ENCODE measurements around the gene SGSH. TPM values are rescaled to one million over a fixed set of nuclear protein-coding genes. Genes with fewer than 3 reads are reported as not detected.
"Not testable (repeated sequence)": the region's sequence is repeated elsewhere in the genome, so short reads cannot be mapped to it uniquely, and the experiment has no call there.

SGSH gene
- total RNA-seq, 2 experiments from 2014 or later, result 14.3 to 38.4 TPM

GRCh38 chr17:80245566-80246265 is 25.6 kb upstream of the SGSH start:
- POLR2A ChIA-PET, result no interaction called here

GRCh38 chr17:80244871-80245509 is 24.9 kb upstream of the SGSH start:
- no peak for DNase-seq (ENCODE audit: low spot score)
- no peak overlapping the region for H2AFZ ChIP-seq (ENCODE audit: low read length)
- no peaks in the 10 kb centered on the region for H3K9me3 ChIP-seq (ENCODE audit: low read length)
- H3K4me3 ChIP-seq (ENCODE audit: low read depth, low read length, poor library complexity, severe bottlenecking), result no peak overlapping the region
- no peak for TF ChIP-seq CTCF (conservative IDR thresholded peaks at IDR 0.05; ENCODE audit: low read length)
- TF ChIP-seq EZH2phosphoT487 (IDR thresholded peaks at IDR 0.05; ENCODE audit: borderline replicate concordance, low read depth, low read length), result no peak
- H3K79me2 ChIP-seq (ENCODE audit: insufficient read depth, low read depth, low read length), result no peaks in the 10 kb centered on the region
- intact Hi-C loops (cut with micrococcal nuclease; ENCODE audit: unreplicated experiment), result no loop called here
- no peaks in the 10 kb centered on the region for H3K9me2 ChIP-seq (ENCODE audit: insufficient read depth, low read length)
- BruUV-seq (replicated peaks), result no TSS peak
- H3K4me2 ChIP-seq (ENCODE audit: low read length), result no peak overlapping the region
- H3K4me1 ChIP-seq (ENCODE audit: insufficient read depth, low read length, poor library complexity, severe bottlenecking), result no peaks in the 10 kb centered on the region
- H3K36me3 ChIP-seq (ENCODE audit: insufficient read depth, low read length), result no peaks in the 10 kb centered on the region
- no peak overlapping the region for H3K27ac ChIP-seq (ENCODE audit: low read depth, low read length, poor library complexity, severe bottlenecking)
- ChIA-PET POLR2A (interaction anchor here (0.6 to 0.7 kb wide), 2 partner anchors 52 to 313 kb away, joined by 3 to 4 read pairs; no protein-coding TSS in a partner anchor), CTCF (ENCODE audit: unreplicated experiment) (no interaction called here)
- H4K20me1 ChIP-seq (ENCODE audit: insufficient read depth, low read length), result no peaks in the 10 kb centered on the region

More at GRCh38 chr17:80245566-80246265, 25.6 kb upstream of the SGSH start:
- BruUV-seq (replicated peaks), result no TSS peak
- CTCF ChIA-PET (ENCODE audit: unreplicated experiment), result no interaction called here
- Histone ChIP-seq H3K4me3 (ENCODE audit: low read depth, low read length, poor library complexity, severe bottlenecking) (no peak overlapping the region), H3K9me3 (ENCODE audit: low read length) (no peaks in the 10 kb centered on the region), H3K4me1 (ENCODE audit: insufficient read depth, low read length, poor library complexity, severe bottlenecking) (no peaks in the 10 kb centered on the region), H3K4me2 (ENCODE audit: low read length) (no peak overlapping the region), H3K9me2 (ENCODE audit: insufficient read depth, low read length) (no peaks in the 10 kb centered on the region), H3K79me2 (ENCODE audit: insufficient read depth, low read depth, low read length) (no peaks in the 10 kb centered on the region), H3K36me3 (ENCODE audit: insufficient read depth, low read length) (no peaks in the 10 kb centered on the region), H2AFZ (ENCODE audit: low read length) (no peak overlapping the region), H4K20me1 (ENCODE audit: insufficient read depth, low read length) (no peaks in the 10 kb centered on the region), H3K27ac (ENCODE audit: low read depth, low read length, poor library complexity, severe bottlenecking) (no peak overlapping the region)
- DNase-seq (ENCODE audit: low spot score), result no peak
- TF ChIP-seq EZH2phosphoT487 (IDR thresholded peaks at IDR 0.05; ENCODE audit: borderline replicate concordance, low read depth, low read length) (no peak), CTCF (conservative IDR thresholded peaks at IDR 0.05; ENCODE audit: low read length) (no peak)
- intact Hi-C loops (cut with micrococcal nuclease; ENCODE audit: unreplicated experiment), result no loop called here

GRCh38 chr17:80244448-80244847 is 24.3 kb upstream of the SGSH start:
- BruUV-seq (replicated peaks); H3K36me3 ChIP-seq (ENCODE audit: insufficient read depth, low read length); CTCF ChIA-PET (ENCODE audit: unreplicated experiment): not testable (repeated sequence)

More at GRCh38 chr17:80244448-80244847, 24.3 kb upstream of the SGSH start:
- H3K79me2 ChIP-seq (ENCODE audit: insufficient read depth, low read depth, low read length); H2AFZ ChIP-seq (ENCODE audit: low read length); H3K9me2 ChIP-seq (ENCODE audit: insufficient read depth, low read length); intact Hi-C loops (cut with micrococcal nuclease; ENCODE audit: unreplicated experiment); H3K9me3 ChIP-seq (ENCODE audit: low read length); H3K4me3 ChIP-seq (ENCODE audit: low read depth, low read length, poor library complexity, severe bottlenecking); H3K4me2 ChIP-seq (ENCODE audit: low read length); DNase-seq (ENCODE audit: low spot score); H3K4me1 ChIP-seq (ENCODE audit: insufficient read depth, low read length, poor library complexity, severe bottlenecking); H3K27ac ChIP-seq (ENCODE audit: low read depth, low read length, poor library complexity, severe bottlenecking); H4K20me1 ChIP-seq (ENCODE audit: insufficient read depth, low read length): not testable (repeated sequence)
- POLR2A ChIA-PET, result interaction anchor here (0.6 to 0.7 kb wide), 2 partner anchors 52 to 313 kb away, joined by 3 to 4 read pairs; no protein-coding TSS in a partner anchor
